GM18520 (cell line): ENCODE results near the gene ADCY4.

ENCODE experiments used
- ATAC-seq: cut with Tn5 transposase; IDR thresholded peaks from one replicate; pipeline ENCODE4 v1.9.1; 2021; ENCODE audit not compliant: unreplicated experiment

The ADCY4 gene

GRCh38 chr14:24300326-24300980 is 34.4 kb downstream of the ADCY4 start:
- no peak for ATAC-seq

GRCh38 chr14:24299255-24300191 is 35.3 kb downstream of the ADCY4 start, which contains the start of the genes DHRS1 and NOP9:
Gene DHRS1, minus strand, starts transcription at chr14:24299780. Its CDS starts 674 bp downstream, at chr14:24299106.
Gene NOP9, plus strand, starts transcription at chr14:24299850. Its CDS starts 105 bp downstream, at chr14:24299955.
- ATAC-seq = peak; percentile 54

- no peak for ATAC-seq
Observed at GRCh38 chr14:24298892-24299254, 36.0 kb downstream of the ADCY4 start.

GRCh38 chr14:24297190-24297964 is 37.5 kb downstream of the ADCY4 start:
- ATAC-seq = no peak

- ATAC-seq = peak; percentile 63
Observed at GRCh38 chr14:24296341-24297157, 38.3 kb downstream of the ADCY4 start.

- no peak for ATAC-seq
Observed at GRCh38 chr14:24293525-24293924, 41.3 kb downstream of the ADCY4 start.

- no peak for ATAC-seq
Observed at GRCh38 chr14:24292118-24292807, 42.6 kb downstream of the ADCY4 start.

- ATAC-seq = no peak
Observed at GRCh38 chr14:24291446-24292117, 43.3 kb downstream of the ADCY4 start.

GRCh38 chr14:24290746-24291145 is 44.1 kb downstream of the ADCY4 start:
- ATAC-seq = no peak

- peak; percentile 82 for ATAC-seq
Observed at GRCh38 chr14:24289649-24290280, 45.1 kb downstream of the ADCY4 start.

GRCh38 chr14:24286996-24287395 is 47.9 kb downstream of the ADCY4 start:
- ATAC-seq = no peak

GRCh38 chr14:24285351-24285750 is 49.5 kb downstream of the ADCY4 start:
- no peak for ATAC-seq

- no peak for ATAC-seq
Observed at GRCh38 chr14:24284501-24285035, 50.3 kb downstream of the ADCY4 start.

GRCh38 chr14:24283796-24284460 is 50.9 kb downstream of the ADCY4 start:
- ATAC-seq = no peak

GRCh38 chr14:24282736-24283135 is 52.1 kb downstream of the ADCY4 start:
- no peak for ATAC-seq

GRCh38 chr14:24281636-24282035 is 53.2 kb downstream of the ADCY4 start:
- ATAC-seq = no peak

GRCh38 chr14:24280797-24281460 is 53.9 kb downstream of the ADCY4 start:
- ATAC-seq = no peak
